Subcutaneous abdominal adipose tissue (tissue), 5 donors: ENCODE measurements around the gene NRIP3.
"Not testable (repeated sequence)": the region's sequence is repeated elsewhere in the genome, so short reads cannot be mapped to it uniquely, and the experiment has no call there.

Source experiments
- H3K27ac ChIP-seq: one replicate; pipeline ENCODE4 v1.7.0; 2013; ENCODE audit warnings: low read depth, mild to moderate bottlenecking, inconsistent platforms, low read length, moderate library complexity
- H3K27me3 ChIP-seq, 5 donors: one replicate each; pipeline ENCODE4 v1.7.0; 2013; ENCODE audit warnings: low read length in 5 of 5, inconsistent platforms in 1 of 5; ENCODE audit not compliant: control insufficient read depth in 5 of 5, insufficient read depth in 4 of 5
- H3K36me3 ChIP-seq, 5 donors: one replicate each; pipeline ENCODE4 v1.7.0; 2013; ENCODE audit warnings: low read length in 5 of 5; ENCODE audit not compliant: control insufficient read depth in 5 of 5, insufficient read depth in 5 of 5
- H3K4me1 ChIP-seq, 5 donors: one replicate each; pipeline ENCODE4 v1.7.0; 2013; ENCODE audit warnings: low read length in 5 of 5, mild to moderate bottlenecking in 3 of 5, moderate library complexity in 1 of 5; ENCODE audit not compliant: control insufficient read depth in 5 of 5, insufficient read depth in 5 of 5
- H3K4me3 ChIP-seq, 5 donors: one replicate each; pipeline ENCODE4 v1.7.0; 2013; ENCODE audit warnings: low read length in 5 of 5, low read depth in 1 of 5
- H3K9ac ChIP-seq, 5 donors: one replicate each; pipeline ENCODE4 v1.7.0; 2013; ENCODE audit warnings: low read length in 5 of 5, mild to moderate bottlenecking in 4 of 5, moderate library complexity in 3 of 5
- H3K9me3 ChIP-seq, 5 donors: one replicate each; pipeline ENCODE4 v1.7.0; 2013; ENCODE audit warnings: low read length in 5 of 5; ENCODE audit not compliant: control insufficient read depth in 5 of 5
- donor health status: healthy.
- donor health status: healthy.
- donor health status: healthy.
- donor health status: healthy.
- donor health status: healthy.

Gene NRIP3

DNA sequence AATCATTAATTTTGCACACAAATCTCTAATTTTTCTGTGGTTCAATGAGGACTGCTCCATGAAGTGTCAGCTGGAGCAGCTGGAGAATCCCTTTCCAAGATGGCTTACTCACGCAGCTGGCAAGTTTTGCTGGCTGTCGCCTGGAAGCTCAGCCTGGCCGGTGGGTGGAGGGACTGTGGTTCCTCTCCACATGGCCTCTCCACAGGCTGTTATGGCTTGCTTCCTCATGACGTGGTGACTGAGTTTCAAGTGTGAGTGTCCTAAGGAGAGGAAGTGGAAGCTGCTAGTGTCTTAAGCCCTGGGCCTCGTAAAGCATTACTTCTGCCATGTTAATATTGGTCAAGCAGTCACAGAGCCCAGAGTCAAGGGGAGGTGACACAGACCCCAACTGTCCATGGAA lies 14.0 kb upstream of the NRIP3 start:
- H3K4me1 ChIP-seq, result peaks cover 6 to 28% (median 19%) of the 10 kb centered on the region in 5 donors
- H3K4me3 ChIP-seq, result no peak overlapping the region
- no peaks in the 10 kb centered on the region for H3K27me3 ChIP-seq
- no peak overlapping the region for H3K27ac ChIP-seq
- no peak overlapping the region for H3K9ac ChIP-seq
- no peaks in the 10 kb centered on the region for H3K9me3 ChIP-seq
- no peaks in the 10 kb centered on the region for H3K36me3 ChIP-seq

DNA sequence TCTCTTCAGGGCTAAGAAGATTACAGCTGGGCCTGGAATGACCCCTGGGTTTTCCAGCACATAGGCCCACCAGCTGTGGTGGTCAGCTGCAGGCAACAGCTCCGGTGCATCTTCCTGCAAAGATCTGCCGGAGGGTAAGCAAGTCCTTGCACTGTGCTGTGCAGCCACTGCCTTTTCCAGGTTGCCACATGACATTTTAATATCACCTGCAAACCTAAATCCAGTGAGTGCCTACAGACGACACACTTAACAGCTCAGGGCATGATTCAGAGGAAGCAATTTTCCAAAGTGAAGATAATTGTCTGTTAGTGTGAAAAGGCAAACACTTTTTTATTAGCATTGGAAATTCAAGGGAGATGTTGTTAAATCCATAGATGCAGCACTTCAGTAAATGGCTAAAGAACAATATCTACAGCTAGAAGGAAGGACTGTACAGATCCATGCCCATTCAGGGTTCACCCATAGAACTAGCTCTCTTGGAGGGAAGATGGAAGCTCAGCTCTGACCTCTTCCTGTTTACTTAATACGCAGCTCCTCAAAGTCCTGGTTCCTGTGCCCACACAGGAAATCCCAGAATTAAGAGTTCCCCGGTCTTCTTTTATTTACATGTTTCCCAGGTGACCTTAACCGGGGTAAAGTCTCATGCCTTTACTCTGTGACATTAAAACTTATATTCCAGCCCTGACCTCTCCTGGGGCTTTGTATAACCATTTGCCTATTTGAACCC lies 13.3 kb upstream of the NRIP3 start:
- H3K4me3 ChIP-seq, result no peak overlapping the region
- H3K27ac ChIP-seq, result no peak overlapping the region
- H3K9ac ChIP-seq, result no peak overlapping the region
- no peaks in the 10 kb centered on the region for H3K36me3 ChIP-seq
- no peaks in the 10 kb centered on the region for H3K9me3 ChIP-seq
- no peaks in the 10 kb centered on the region for H3K27me3 ChIP-seq
- H3K4me1 ChIP-seq, result peaks cover 6 to 28% (median 19%) of the 10 kb centered on the region in 5 donors

DNA sequence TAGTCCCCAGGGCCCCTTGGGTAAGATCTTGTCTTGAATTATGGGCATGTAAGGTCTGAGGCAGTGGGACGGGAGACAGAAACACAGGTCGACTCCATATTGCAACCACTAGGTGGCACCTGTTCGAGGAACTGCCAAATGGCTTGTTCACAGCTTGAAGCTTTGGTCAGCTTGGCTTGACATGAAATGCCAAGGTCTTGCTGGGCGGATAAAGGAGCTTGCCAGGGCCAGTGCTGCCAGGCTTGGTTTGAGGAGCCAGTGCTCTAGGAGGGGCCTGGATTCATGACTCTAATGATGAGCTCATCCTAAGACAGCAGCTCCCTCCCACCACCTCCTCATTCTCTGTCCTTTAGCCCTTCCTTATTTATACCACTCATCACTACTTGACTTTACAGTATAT lies 11.9 kb upstream of the NRIP3 start:
- Histone ChIP-seq H3K9me3 (no peaks in the 10 kb centered on the region), H3K9ac (no peak overlapping the region)

DNA sequence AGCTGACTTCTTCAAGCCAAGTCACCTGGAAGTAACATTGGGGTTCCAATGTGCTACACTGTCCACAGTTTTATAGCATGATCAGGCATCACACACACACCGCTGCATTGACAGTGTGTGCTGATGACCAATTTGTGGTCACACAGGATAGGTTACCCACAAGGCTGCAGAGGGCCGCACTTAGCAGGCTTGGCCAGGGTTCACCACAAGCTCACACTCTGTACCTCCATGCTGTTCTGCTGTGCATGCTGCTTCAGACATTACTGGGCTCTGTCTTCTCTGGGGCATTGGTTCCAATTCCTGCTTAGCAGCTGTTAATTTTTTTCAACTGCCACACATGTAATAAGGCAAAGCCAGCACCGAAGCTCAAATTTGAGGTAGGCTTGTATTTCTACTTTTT lies 11.0 kb upstream of the NRIP3 start:
- H3K4me1 ChIP-seq, result peaks cover 6 to 28% (median 19%) of the 10 kb centered on the region in 5 donors
- no peaks in the 10 kb centered on the region for H3K27me3 ChIP-seq
- H3K9ac ChIP-seq, result no peak overlapping the region
- H3K36me3 ChIP-seq, result no peaks in the 10 kb centered on the region
- H3K9me3 ChIP-seq, result no peaks in the 10 kb centered on the region
- no peak overlapping the region for H3K27ac ChIP-seq
- no peak overlapping the region for H3K4me3 ChIP-seq

More for the DNA sequence above, 11.9 kb upstream of the NRIP3 start:
- Histone ChIP-seq H3K4me3 (no peak overlapping the region), H3K27me3 (no peaks in the 10 kb centered on the region), H3K27ac (no peak overlapping the region), H3K36me3 (no peaks in the 10 kb centered on the region), H3K4me1 (peaks cover 6 to 28% (median 19%) of the 10 kb centered on the region in 5 donors)

DNA sequence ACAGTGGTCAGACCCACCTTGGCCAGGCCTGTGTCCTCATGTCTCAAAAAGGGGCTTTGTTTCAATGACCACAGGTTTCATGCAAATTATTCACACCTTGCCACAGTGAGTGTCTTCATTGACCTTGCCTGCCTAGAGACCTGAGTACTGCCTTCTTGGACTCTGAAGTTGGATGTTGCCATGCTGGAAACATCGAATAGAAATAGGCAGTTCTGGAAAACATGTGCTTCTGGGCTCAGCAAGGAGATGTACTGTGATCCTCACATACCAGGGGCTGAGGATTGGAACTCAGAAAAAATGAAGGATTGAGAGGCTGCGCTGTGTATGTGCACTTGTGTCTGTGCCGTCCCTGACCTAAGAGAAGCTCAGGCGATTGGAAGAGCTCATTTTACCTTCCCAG lies 9.6 kb upstream of the NRIP3 start:
- Histone ChIP-seq H3K4me3 (no peak overlapping the region), H3K4me1 (peaks cover 6 to 28% (median 19%) of the 10 kb centered on the region in 5 donors), H3K27me3 (no peaks in the 10 kb centered on the region), H3K9ac (no peak overlapping the region), H3K27ac (no peak overlapping the region), H3K9me3 (no peaks in the 10 kb centered on the region), H3K36me3 (no peaks in the 10 kb centered on the region)

DNA sequence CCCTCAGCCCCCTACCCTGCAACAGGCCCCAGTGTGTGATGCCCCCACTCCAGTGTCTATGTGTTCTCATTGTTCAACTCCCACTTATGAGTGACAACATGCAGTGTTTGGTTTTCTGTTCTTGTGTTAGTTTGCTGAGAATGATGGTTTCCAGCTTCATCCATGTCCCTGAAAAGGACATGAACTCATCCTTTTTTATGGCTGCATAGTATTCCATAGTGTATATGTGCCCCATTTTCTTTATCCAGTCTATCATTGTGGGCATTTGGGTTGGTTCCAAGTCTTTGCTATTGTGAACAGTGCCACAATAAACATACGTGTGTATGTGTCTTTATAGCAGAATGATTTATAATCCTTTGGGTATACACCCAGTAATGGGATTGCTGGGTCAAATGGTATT lies 5.7 kb upstream of the NRIP3 start:
- H3K4me3 ChIP-seq, H3K27ac ChIP-seq, H3K36me3 ChIP-seq, H3K9me3 ChIP-seq, H3K4me1 ChIP-seq, H3K9ac ChIP-seq, H3K27me3 ChIP-seq: not testable (repeated sequence)

DNA sequence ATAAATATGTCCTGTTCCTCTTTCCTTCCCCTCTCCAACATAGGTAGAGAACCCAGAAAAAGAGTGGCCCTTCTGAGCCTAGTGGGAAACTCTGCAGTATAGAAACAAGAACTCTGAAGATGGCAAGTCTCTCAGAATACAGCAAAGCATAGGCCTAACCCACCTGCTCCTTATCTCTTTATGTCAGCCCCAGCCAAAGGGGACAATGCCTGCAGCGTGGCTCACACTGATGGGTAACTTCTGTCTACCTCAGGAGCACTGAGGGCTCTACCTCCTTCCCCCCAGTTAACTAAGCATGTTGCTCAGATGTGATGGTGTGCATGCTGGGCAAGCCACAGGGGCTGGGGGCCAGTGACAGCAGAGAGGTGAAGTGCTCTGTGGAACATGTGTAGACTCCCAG lies 4.9 kb upstream of the NRIP3 start:
- Histone ChIP-seq H3K27ac (no peak overlapping the region), H3K9ac (no peak overlapping the region), H3K4me1 (peaks cover 0 to 9% (median 7%) of the 10 kb centered on the region in 5 donors), H3K9me3 (no peaks in the 10 kb centered on the region), H3K36me3 (no peaks in the 10 kb centered on the region), H3K27me3 (no peaks in the 10 kb centered on the region), H3K4me3 (no peak overlapping the region)

DNA sequence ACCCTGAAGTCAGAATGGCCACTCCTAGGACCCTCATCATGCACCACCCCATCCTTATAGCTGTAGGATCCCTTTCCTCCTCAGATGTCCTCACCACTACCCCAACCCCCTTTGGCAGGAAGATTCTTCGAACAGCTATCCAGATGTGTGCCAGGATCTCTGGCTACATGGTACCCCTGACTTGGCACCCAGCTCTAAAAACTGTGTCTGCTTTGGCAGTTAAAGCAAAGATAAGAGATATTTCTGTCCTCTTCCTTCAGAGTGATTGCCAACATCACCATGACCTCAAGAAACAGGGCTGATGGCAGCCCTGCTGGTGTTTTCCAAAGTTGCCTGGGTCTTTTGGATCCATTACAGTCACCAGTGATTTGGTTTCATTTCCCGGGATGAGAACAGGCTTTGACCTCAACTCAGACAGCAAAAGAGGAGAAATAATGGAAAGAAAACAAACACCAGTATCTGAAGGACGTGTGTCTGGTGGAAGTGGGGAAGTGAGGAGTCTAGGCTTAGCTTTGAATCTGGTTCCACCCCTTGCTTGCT lies 4.3 kb upstream of the NRIP3 start:
- Histone ChIP-seq H3K27me3 (peaks cover 0 to 3% (median 0%) of the 10 kb centered on the region in 5 donors), H3K9ac (no peak overlapping the region), H3K27ac (no peak overlapping the region), H3K4me1 (peaks cover 0 to 15% (median 13%) of the 10 kb centered on the region in 5 donors), H3K4me3 (no peak overlapping the region), H3K9me3 (no peaks in the 10 kb centered on the region), H3K36me3 (no peaks in the 10 kb centered on the region)

DNA sequence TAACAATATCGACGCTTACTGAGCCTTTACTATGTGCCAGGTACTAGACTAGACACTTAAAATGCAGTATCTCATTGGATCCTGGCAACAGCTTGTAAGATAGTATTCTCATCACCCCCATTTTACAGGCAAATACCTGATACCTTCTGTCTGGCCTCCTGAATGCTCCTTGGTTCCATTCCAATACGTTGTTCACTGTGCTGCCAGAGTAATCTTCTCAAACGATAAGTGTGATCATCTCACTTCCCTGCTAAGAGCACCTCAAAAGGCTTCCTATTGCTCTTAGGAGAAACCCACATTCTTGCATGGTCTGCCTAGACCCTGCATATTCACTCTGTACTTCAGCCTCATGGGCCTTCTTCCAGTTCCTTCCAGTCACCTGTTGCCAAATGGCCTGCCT lies 1.3 kb upstream of the NRIP3 start:
- peaks cover 0 to 19% (median 18%) of the 10 kb centered on the region in 5 donors for H3K4me1 ChIP-seq
- H3K4me3 ChIP-seq, result no peak overlapping the region
- no peak overlapping the region for H3K27ac ChIP-seq
- H3K36me3 ChIP-seq, result no peaks in the 10 kb centered on the region
- H3K27me3 ChIP-seq, result peaks cover 0 to 8% (median 7%) of the 10 kb centered on the region in 5 donors
- no peak overlapping the region for H3K9ac ChIP-seq
- H3K9me3 ChIP-seq, result no peaks in the 10 kb centered on the region

DNA sequence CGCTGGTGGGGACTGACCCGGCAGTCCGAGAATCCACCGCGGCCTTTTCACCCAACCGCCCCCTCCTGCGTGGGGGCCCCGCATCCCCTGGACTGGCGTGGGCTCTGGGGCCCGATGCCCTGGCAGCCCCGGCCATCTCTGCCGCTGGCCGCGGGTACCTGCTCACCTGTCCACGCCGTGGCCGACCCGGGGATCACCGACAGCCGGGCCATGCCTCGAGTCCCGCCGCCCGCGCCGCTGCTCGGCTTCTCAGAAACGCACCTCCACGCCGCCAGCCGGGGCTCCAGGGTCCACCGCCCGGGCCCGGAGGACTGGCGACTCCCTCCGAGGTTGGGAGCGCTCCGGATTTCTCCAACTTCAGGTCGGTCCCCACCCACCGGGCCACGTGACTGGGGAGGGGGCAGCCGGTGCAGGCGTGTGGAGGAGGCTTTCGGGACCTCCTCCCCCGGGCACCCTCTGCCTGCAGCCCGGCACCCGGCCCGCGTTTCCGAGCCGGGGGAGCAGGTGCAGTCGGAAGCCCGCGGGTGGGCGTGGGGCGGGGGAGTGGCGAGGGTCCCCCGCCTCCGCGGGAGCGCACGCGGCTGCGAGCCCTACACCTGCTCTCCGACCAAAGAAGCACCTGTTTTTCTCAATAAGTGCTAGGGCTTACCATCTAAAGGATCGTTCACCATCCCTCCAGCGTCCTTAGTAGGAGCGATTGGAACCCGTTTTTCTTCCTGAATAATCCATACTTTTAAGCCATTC lies 554 bp upstream of the NRIP3 start:
- H3K9me3 ChIP-seq, result no peaks in the 10 kb centered on the region
- H3K27me3 ChIP-seq, result peaks cover 3 to 8% (median 7%) of the 10 kb centered on the region in 5 donors
- no peak overlapping the region for H3K27ac ChIP-seq
- H3K36me3 ChIP-seq, result no peaks in the 10 kb centered on the region
- H3K4me1 ChIP-seq, result peaks cover 0 to 19% (median 18%) of the 10 kb centered on the region in 5 donors
- no peak overlapping the region for H3K9ac ChIP-seq
- H3K4me3 ChIP-seq, result peak overlapping the region in 4 of 5 donors; percentile 43 to 65 (median 58)
